DLD1 (cell line): ENCODE results near the gene PARP11.

ENCODE experiments used
- in situ Hi-C: cut with HindIII; loops from 2 replicates; pipeline ENCODE4 v1.10.0; 2017; ENCODE audit warnings: low sequenced_read_pairs

Gene PARP11

GRCh38 chr12:3790642-3791041, 82.6 kb downstream of the PARP11 start:
- in situ Hi-C loops: no loop called here

- in situ Hi-C loops: no loop called here
Observed at GRCh38 chr12:3789838-3790237, 83.4 kb downstream of the PARP11 start.

GRCh38 chr12:3777206-3777809, 95.9 kb downstream of the PARP11 start:
- in situ Hi-C loops: no loop called here

GRCh38 chr12:3775385-3776035, 97.7 kb downstream of the PARP11 start:
- in situ Hi-C loops: no loop called here

- in situ Hi-C loops: no loop called here
Observed at GRCh38 chr12:3772380-3772779, 100.8 kb downstream of the PARP11 start.

GRCh38 chr12:3771853-3772252, 101.3 kb downstream of the PARP11 start:
- in situ Hi-C loops: no loop called here

- in situ Hi-C loops: no loop called here
Observed at GRCh38 chr12:3770891-3771290, 102.3 kb downstream of the PARP11 start.

- in situ Hi-C loops: no loop called here
Observed at GRCh38 chr12:3768911-3769447, 104.2 kb downstream of the PARP11 start.

- in situ Hi-C loops: no loop called here
Observed at GRCh38 chr12:3761116-3761735, 112.0 kb downstream of the PARP11 start.

- in situ Hi-C loops: no loop called here
Observed at GRCh38 chr12:3759878-3760277, 113.3 kb downstream of the PARP11 start.
